Endothelial cell of umbilical vein (primary cell): Measurements from ENCODE around the gene SH3GL1. TPM values are rescaled to one million over a fixed set of nuclear protein-coding genes. Genes with fewer than 3 reads are reported as not detected.

Experiments used
- BruUV-seq: library from RNA; stranded (reverse); fragments of 400-500 nt; replicated peaks from 2 replicates; lab custom pipeline; 2021; lab: Mats Ljungman, UMichigan
- CTCF ChIA-PET: fragments of 300-600, 350-600 bp; sonication (Branson Sonifier 250); formaldehyde crosslinking; loops from one replicate; lab custom pipeline; 2021; ENCODE audit warnings: antibody characterized with exemption, inconsistent platforms; lab: Charles Lee
- POLR2A ChIA-PET: fragments of 300-600, 350-600 bp; sonication (Branson Sonifier 250); formaldehyde crosslinking; loops from one replicate; lab custom pipeline; 2021; ENCODE audit warnings: antibody characterized with exemption, inconsistent platforms; lab: Charles Lee
- DNase-seq: peaks from one replicate; pipeline ENCODE4 v3.0.0-alpha.2; 2011; ENCODE audit warnings: low read depth, low spot score
- FAIRE-seq: peaks from 2 replicates; lab custom pipeline; 2011; peaks lifted over from hg19 to GRCh38; lab: Jason Lieb, UNC
- H2AFZ ChIP-seq: 2 replicates; pipeline ENCODE4 v1.6.0; 2012; ENCODE audit warnings: low read depth, low read length, control low read depth, inconsistent platforms
- H3K27ac ChIP-seq: 2 replicates; pipeline ENCODE4 v1.5.1; 2011; ENCODE audit warnings: low read depth, mild to moderate bottlenecking, control low read depth, low read length, moderate library complexity; ENCODE audit not compliant: insufficient read depth
- H3K27me3 ChIP-seq, 2 experiments: 2 replicates each; pipeline versions ENCODE4 v1.6.0 to v1.6.1; 2011; ENCODE audit warnings: low read length in 2 of 2, mixed read lengths in 1 of 2; ENCODE audit not compliant: control insufficient read depth in 2 of 2, insufficient read depth in 2 of 2
- H3K36me3 ChIP-seq, 2 experiments: 2 replicates in 1 of 2; 3 replicates in 1 of 2; pipeline ENCODE4 v1.5.1; 2011; ENCODE audit warnings: low read length in 2 of 2, mild to moderate bottlenecking in 1 of 2, moderate library complexity in 1 of 2; ENCODE audit not compliant: control insufficient read depth in 2 of 2, insufficient read depth in 2 of 2; ENCODE audit errors: extremely low read depth in 1 of 2
- H3K4me1 ChIP-seq: 3 replicates; pipeline ENCODE4 v1.5.1; 2011; ENCODE audit warnings: mild to moderate bottlenecking, low read length; ENCODE audit not compliant: control insufficient read depth, insufficient read depth; ENCODE audit errors: extremely low read depth
- H3K4me2 ChIP-seq: 2 replicates; pipeline ENCODE4 v1.6.1; 2011; ENCODE audit warnings: low read length, control low read depth, mixed read lengths; ENCODE audit not compliant: insufficient read depth
- H3K4me3 ChIP-seq, 3 experiments: fragments of 200-600 bp in 1 of 3; sonication (generic), shearing (Covaris generic) in 1 of 3; replicated peaks in 1 of 3; 2 replicates each; pipeline ENCODE4 v1.5.1; 2011 to 2016; ENCODE audit warnings: control low read depth in 3 of 3, low read length in 3 of 3, mild to moderate bottlenecking in 2 of 3, inconsistent platforms in 1 of 3, low read depth in 1 of 3, moderate library complexity in 1 of 3; ENCODE audit not compliant: insufficient read depth in 1 of 3
- H3K79me2 ChIP-seq: 2 replicates; pipeline ENCODE4 v1.6.0; 2012; ENCODE audit warnings: low read length, inconsistent platforms; ENCODE audit not compliant: control insufficient read depth, insufficient read depth
- H3K9ac ChIP-seq: replicated peaks from 2 replicates; pipeline ENCODE3; 2011; ENCODE audit warnings: low read length, control low read depth; ENCODE audit not compliant: insufficient read depth; ENCODE audit errors: extremely low read depth
- H3K9me1 ChIP-seq: replicated peaks from 3 replicates; pipeline ENCODE4 v1.6.0; 2011; ENCODE audit warnings: mild to moderate bottlenecking, low read length; ENCODE audit not compliant: control insufficient read depth, insufficient read depth; ENCODE audit errors: extremely low read depth
- H3K9me3 ChIP-seq: replicated peaks from 2 replicates; pipeline ENCODE4 v1.5.1; 2012; ENCODE audit warnings: low read length, inconsistent platforms; ENCODE audit not compliant: control insufficient read depth, insufficient read depth
- H4K20me1 ChIP-seq: replicated peaks from 2 replicates; pipeline ENCODE3; 2011; ENCODE audit warnings: mild to moderate bottlenecking, low read length; ENCODE audit not compliant: control insufficient read depth, insufficient read depth; ENCODE audit errors: extremely low read depth
- EZH2 ChIP-seq: IDR thresholded peaks from 2 replicates; pipeline ENCODE4 v1.6.1; 2012; ENCODE audit warnings: borderline replicate concordance, low read depth, mild to moderate bottlenecking, moderate library complexity, low read length, inconsistent platforms; ENCODE audit not compliant: severe bottlenecking
- FOS ChIP-seq: IDR thresholded peaks from 2 replicates; pipeline ENCODE4 v1.6.1; 2011; ENCODE audit warnings: mild to moderate bottlenecking, low read length, moderate library complexity, borderline replicate concordance; ENCODE audit not compliant: insufficient read depth
- GATA2 ChIP-seq: IDR thresholded peaks from 2 replicates; pipeline ENCODE4 v1.7.0; 2011; ENCODE audit warnings: low read depth, mild to moderate bottlenecking, moderate library complexity, mixed read lengths, low read length; ENCODE audit not compliant: insufficient read length, insufficient read depth
- JUN ChIP-seq: IDR thresholded peaks from 2 replicates; pipeline ENCODE4 v1.6.1; 2011; ENCODE audit warnings: borderline replicate concordance, low read depth; ENCODE audit not compliant: insufficient read length, insufficient read depth
- MYC ChIP-seq: IDR thresholded peaks from one replicate; pipeline ENCODE4 v1.6.1; 2011; ENCODE audit warnings: mild to moderate bottlenecking, low read depth, low read length
- POLR2A ChIP-seq: IDR thresholded peaks from 2 replicates; pipeline ENCODE4 v1.6.1; 2012; ENCODE audit warnings: low read depth, mild to moderate bottlenecking, control low read depth, low read length
- POLR2AphosphoS5 ChIP-seq: IDR thresholded peaks from 2 replicates; pipeline ENCODE4 v1.6.1; 2012; ENCODE audit warnings: low read depth, mild to moderate bottlenecking, control low read depth, low read length, moderate library complexity; ENCODE audit not compliant: insufficient read depth
- dilution Hi-C: fragments of 300-500 bp; cut with MboI; formaldehyde crosslinking; loops from one replicate; pipeline ENCODE4 v1.15.0; 2019; ENCODE audit warnings: low sequenced_read_pairs; ENCODE audit not compliant: extremely low pct_ligation_motif_present
- intact Hi-C: fragments of 100-400 bp; cut with micrococcal nuclease; formaldehyde crosslinking; loops from one replicate; pipeline ENCODE4 v1.10.0; 2022
- polyA plus RNA-seq, 4 experiments: library from polyadenylated mRNA; depleted of rRNA in 3 of 4; stranded (reverse) in 3 of 4; unstranded in 1 of 4; fragments of >200 nt; gene quantifications; 2 replicates each; pipeline versions ENCODE4 v1.2.1 to v1.2.3, GENCODE V29; 2011 to 2012; ENCODE audit warnings: missing spikeins in 1 of 4
- total RNA-seq: library from RNA; stranded (reverse); gene quantifications from 2 replicates; pipeline ENCODE4 v1.2.3, GENCODE V29; 2021
- TF ChIP-seq, protein P1 (sequence below), 2 donors: IDR thresholded peaks; 1 replicate in 1 of 2; 2 replicates in 1 of 2; pipeline ENCODE4 v1.5.1; 2011; ENCODE audit warnings: low read length in 2 of 2, mild to moderate bottlenecking in 2 of 2, moderate library complexity in 2 of 2, control low read depth in 1 of 2, inconsistent platforms in 1 of 2, low read depth in 1 of 2; ENCODE audit not compliant: insufficient read depth in 1 of 2; ENCODE audit errors: extremely low read depth in 1 of 2
- TF ChIP-seq, protein P2 (sequence below): IDR thresholded peaks from 2 replicates; pipeline ENCODE4 v1.6.1; 2011; ENCODE audit not compliant: insufficient read depth, insufficient read length

Gene SH3GL1
- total and polyA plus RNA-seq, 2 donors (not counting 3 experiments of a cell fraction or from before 2014, with no cell fraction given), result 143 to 145 TPM

DNA sequence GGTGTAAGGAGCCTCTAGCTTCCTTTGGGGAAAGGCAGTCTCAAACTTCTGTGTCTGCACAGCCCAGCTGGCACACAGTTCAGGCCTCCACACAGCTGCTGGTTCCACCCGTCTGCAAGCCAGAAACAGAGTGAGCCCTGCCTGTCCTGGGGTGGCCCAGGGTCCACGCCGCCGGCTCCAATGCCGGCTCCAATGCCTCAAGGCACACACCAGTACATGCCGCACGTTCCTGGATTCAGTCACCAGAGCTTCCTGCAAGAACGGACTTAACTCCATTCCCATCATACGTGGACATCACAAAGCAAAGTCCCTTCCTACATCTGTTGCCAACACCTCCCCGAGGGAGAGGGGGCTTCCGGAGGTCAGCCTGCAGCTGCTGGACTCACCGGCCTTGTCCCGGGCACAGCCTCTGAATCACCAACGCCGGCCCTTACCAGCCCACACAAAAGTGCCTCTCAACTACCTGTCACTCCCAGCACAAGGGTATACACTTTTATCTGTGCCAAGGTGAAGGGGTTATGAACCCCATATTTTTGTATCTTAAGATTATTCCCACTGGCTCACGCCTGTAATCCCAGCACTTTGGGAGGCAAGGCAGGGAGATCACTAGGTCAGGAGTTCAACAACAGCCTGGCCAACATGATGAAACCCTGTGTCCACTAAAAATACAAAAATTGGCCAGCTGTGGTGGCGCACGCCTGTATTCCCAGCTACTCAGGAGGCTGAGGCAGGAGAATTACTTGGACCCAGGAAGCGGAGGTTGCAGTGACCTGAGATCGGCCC is 8.5 kb downstream of the SH3GL1 start:
- peak overlapping the region; percentile 40 for H3K4me2 ChIP-seq
- H3K4me3 ChIP-seq, result peak overlapping the region in 1 of 3 experiments; percentile 3
- peak overlapping the region; percentile 75 for H3K9ac ChIP-seq
- DNase-seq, result peak; percentile 99
- no peaks in the 10 kb centered on the region for H3K27me3 ChIP-seq
- no peak overlapping the region for H2AFZ ChIP-seq
- H3K79me2 ChIP-seq, result peaks cover 81% of the 10 kb centered on the region
- dilution Hi-C loops (no loop called here), intact Hi-C loops (loop anchor here (1.0 kb wide), 2 partner anchors 8 to 79 kb away; partner anchors contain the start of gene SH3GL1)
- POLR2A ChIA-PET, result interaction anchor here (0.6 to 1.5 kb wide), 6 partner anchors 9 to 68 kb away, joined by 3 to 4 read pairs (median 3); partner anchors contain the start of genes CHAF1A and SH3GL1
- H4K20me1 ChIP-seq, result no peaks in the 10 kb centered on the region
- H3K4me1 ChIP-seq, result peaks cover 65% of the 10 kb centered on the region
- peak overlapping the region; percentile 88 for H3K27ac ChIP-seq
- CTCF ChIA-PET, result interaction anchor here (0.6 to 7.9 kb wide), 6 partner anchors 9 to 128 kb away, joined by 3 to 105 read pairs (median 25); partner anchors contain the start of genes CHAF1A, MPND and SH3GL1
- no peaks in the 10 kb centered on the region for H3K9me3 ChIP-seq
- peak; percentile 69 for TF ChIP-seq GATA2
- TF ChIP-seq, protein P1, sequence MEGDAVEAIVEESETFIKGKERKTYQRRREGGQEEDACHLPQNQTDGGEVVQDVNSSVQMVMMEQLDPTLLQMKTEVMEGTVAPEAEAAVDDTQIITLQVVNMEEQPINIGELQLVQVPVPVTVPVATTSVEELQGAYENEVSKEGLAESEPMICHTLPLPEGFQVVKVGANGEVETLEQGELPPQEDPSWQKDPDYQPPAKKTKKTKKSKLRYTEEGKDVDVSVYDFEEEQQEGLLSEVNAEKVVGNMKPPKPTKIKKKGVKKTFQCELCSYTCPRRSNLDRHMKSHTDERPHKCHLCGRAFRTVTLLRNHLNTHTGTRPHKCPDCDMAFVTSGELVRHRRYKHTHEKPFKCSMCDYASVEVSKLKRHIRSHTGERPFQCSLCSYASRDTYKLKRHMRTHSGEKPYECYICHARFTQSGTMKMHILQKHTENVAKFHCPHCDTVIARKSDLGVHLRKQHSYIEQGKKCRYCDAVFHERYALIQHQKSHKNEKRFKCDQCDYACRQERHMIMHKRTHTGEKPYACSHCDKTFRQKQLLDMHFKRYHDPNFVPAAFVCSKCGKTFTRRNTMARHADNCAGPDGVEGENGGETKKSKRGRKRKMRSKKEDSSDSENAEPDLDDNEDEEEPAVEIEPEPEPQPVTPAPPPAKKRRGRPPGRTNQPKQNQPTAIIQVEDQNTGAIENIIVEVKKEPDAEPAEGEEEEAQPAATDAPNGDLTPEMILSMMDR (IDR thresholded peaks at IDR 0.05; ENCODE audit: extremely low read depth in 1 of 2, insufficient read depth in 1 of 2, low read depth in 1 of 2, low read length in 2 of 2), result no peak
- peak; percentile 99 for TF ChIP-seq POLR2AphosphoS5
- peak; percentile 93 for TF ChIP-seq FOS
- no peak for TF ChIP-seq MYC
- TF ChIP-seq, protein P2, sequence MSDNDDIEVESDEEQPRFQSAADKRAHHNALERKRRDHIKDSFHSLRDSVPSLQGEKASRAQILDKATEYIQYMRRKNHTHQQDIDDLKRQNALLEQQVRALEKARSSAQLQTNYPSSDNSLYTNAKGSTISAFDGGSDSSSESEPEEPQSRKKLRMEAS, result no peak
- TF ChIP-seq EZH2, result no peak
- peak; percentile 63 for TF ChIP-seq JUN
- peak; percentile 87 for TF ChIP-seq POLR2A
- H3K9me1 ChIP-seq, result no peaks in the 10 kb centered on the region
- peaks cover 5 to 6% of the 10 kb centered on the region in 2 experiments for H3K36me3 ChIP-seq
- no TSS peak for BruUV-seq
- FAIRE-seq, result peak; percentile 100
